ENCODE data around the gene ACSM6.
"Not testable (repeated sequence)": the region's sequence is repeated elsewhere in the genome, so short reads cannot be mapped to it uniquely, and the experiment has no call there.

ACSM6 gene

DNA sequence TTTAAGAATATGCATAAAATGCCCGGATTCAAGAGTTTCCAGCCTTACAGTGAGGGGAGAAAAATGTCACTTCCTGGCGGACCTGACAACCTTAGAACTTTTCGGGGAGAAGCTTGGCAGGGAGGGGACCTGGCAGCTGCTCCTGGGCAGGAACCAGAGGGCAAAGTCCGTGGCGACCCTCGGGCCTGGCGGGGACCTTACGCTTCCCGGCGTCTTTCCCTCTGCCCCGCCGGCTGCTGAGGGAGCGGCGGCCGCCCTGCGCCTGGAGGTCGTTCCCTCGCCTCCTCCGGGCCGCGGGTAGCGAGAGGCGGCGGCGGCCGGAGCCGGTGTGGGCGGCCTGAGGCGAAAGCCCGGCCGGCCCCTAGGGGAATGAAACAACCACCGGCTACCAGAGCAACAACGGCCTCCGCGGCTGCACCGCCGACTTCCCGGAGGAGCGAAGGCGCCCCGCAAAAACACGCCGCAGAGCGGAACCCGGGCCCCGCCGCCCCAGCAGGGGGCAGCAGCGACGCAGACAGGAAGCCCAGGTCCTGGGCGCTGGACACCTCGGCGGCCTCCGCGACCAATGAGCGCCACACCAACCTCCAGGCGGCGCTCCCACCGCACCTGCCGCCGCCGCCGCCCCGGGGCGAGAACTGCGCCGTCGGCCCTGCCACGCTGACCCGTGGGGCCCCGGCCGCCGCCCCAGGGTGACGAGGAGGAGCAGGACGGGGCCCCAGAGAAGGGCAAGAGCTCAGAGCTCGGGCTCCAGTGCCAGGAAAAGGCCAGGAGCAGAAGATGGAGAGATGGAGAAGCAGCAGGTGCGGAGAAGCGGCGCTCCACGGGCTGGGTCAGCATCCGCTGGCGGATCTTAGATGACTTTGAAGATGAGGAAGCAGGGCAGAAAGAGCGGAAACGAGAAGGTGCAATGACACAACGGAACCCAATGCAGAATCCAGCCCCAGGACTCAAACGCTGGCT, 10.5 kb upstream of the ACSM6 start:
- TF ChIP-seq TARDBP (IDR thresholded peaks at IDR 0.05): no peak
- TF ChIP-seq ZNF384 (IDR thresholded peaks at IDR 0.05): no peak
- no peak for TF ChIP-seq NFRKB (IDR thresholded peaks at IDR 0.05)
- no peak for TF ChIP-seq SP1 (IDR thresholded peaks at IDR 0.05)
- TF ChIP-seq FOXM1 (IDR thresholded peaks at IDR 0.05; ENCODE audit: borderline replicate concordance): no peak
- TF ChIP-seq ELF4 (IDR thresholded peaks at IDR 0.05): no peak
- DNase-seq (ENCODE audit: extremely low spot score): peak; percentile 95
- ChIA-PET CTCF (interaction anchor here (1.1 kb wide), 1 partner anchor 181 kb away, joined by 5 read pairs; no protein-coding TSS in a partner anchor), POLR2A (no interaction called here)

DNA sequence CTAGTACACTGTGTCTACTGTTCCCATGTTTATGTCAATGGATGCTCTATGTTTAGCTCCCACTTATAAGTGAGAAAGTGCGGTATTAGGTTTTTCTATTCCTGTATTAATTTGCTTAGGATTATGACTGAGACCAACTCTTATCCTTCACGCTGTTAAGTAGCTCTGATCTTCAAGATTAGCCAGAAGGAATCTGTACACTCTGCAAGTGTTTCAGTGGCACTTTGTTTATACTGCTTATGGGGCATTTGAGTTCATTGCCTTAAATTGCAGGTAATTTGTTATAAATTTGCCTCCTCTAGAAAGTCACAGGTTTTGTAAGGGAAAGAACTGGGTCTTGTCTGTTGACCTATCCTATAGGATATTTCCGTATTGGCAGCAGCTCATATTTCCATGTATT, 6.4 kb upstream of the ACSM6 start:
- no peak for DNase-seq (ENCODE audit: extremely low spot score)
- CTCF ChIA-PET: interaction anchor here (0.7 to 1.3 kb wide), 2 partner anchors 175 to 178 kb away, joined by 3 to 4 read pairs; no protein-coding TSS in a partner anchor
- TF ChIP-seq, protein P1, sequence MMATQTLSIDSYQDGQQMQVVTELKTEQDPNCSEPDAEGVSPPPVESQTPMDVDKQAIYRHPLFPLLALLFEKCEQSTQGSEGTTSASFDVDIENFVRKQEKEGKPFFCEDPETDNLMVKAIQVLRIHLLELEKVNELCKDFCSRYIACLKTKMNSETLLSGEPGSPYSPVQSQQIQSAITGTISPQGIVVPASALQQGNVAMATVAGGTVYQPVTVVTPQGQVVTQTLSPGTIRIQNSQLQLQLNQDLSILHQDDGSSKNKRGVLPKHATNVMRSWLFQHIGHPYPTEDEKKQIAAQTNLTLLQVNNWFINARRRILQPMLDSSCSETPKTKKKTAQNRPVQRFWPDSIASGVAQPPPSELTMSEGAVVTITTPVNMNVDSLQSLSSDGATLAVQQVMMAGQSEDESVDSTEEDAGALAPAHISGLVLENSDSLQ (IDR thresholded peaks at IDR 0.05): no peak
- TF ChIP-seq L3MBTL2 (conservative IDR thresholded peaks at IDR 0.05) (no peak), FOXA1 (IDR thresholded peaks at IDR 0.05) (no peak), LEF1 (IDR thresholded peaks at IDR 0.05; ENCODE audit: borderline replicate concordance) (no peak), HDGF (IDR thresholded peaks at IDR 0.05; ENCODE audit: borderline replicate concordance) (no peak), FOXK2 (IDR thresholded peaks at IDR 0.05) (no peak), BHLHE40 (IDR thresholded peaks at IDR 0.05; ENCODE audit: borderline replicate concordance) (no peak), ELF4 (IDR thresholded peaks at IDR 0.05) (no peak), ARNT (IDR thresholded peaks at IDR 0.05) (no peak)
- POLR2A ChIA-PET: no interaction called here

DNA sequence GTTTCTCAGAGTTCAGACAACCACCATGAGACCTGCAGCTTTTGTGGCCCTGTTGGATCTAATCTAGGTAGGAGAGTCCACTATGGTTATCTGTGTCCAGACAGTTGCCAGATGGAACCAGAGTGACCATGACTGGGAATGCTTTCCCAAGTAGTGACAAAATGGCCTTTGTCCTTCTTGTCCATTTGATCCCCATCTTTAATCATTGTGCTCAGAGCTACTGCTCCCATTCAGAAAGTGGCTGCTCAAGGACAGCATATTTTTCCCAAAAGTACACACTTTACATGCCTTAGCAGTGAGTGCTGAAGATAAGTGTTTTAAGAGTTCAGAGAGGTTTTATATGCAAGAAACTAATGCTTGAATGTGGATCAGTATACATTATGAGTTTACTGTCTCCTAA, 5.4 kb upstream of the ACSM6 start:
- no peak for TF ChIP-seq FOXK2 (IDR thresholded peaks at IDR 0.05)
- TF ChIP-seq ELF4 (IDR thresholded peaks at IDR 0.05): no peak
- TF ChIP-seq, protein P1 (IDR thresholded peaks at IDR 0.05): no peak
- TF ChIP-seq FOXM1 (IDR thresholded peaks at IDR 0.05; ENCODE audit: borderline replicate concordance): no peak
- TF ChIP-seq CTBP1 (IDR thresholded peaks at IDR 0.05; ENCODE audit: borderline replicate concordance): no peak
- TF ChIP-seq L3MBTL2 (conservative IDR thresholded peaks at IDR 0.05): no peak
- no peak for TF ChIP-seq NFRKB (IDR thresholded peaks at IDR 0.05)
- TF ChIP-seq LEF1 (IDR thresholded peaks at IDR 0.05; ENCODE audit: borderline replicate concordance): no peak
- TF ChIP-seq ZNF384 (IDR thresholded peaks at IDR 0.05): no peak
- TF ChIP-seq SP1 (IDR thresholded peaks at IDR 0.05): no peak
- TF ChIP-seq ARNT (IDR thresholded peaks at IDR 0.05): no peak
- POLR2A ChIA-PET: no interaction called here
- CTCF ChIA-PET: interaction anchor here (1.3 kb wide), 1 partner anchor 174 kb away, joined by 3 read pairs; no protein-coding TSS in a partner anchor

DNA sequence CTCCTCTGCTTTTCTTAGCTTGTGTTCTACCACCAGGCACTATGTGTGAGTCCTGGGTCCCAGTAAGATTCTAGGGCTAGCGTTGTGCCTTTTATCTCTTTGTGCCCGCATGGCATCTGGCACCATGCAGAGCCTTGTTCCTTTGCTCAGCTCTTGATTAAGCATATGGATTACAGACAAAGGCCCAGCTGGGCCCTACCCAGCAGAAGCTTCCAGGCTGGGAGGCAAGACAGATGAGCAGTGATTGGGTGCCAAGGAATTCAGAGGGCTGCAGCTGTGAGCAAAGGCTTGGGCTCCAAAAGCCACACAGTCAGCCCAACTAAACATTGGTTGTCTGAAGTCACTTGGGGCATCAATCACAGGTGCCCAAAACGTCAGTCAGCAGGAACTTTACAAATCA, 2.0 kb downstream of the ACSM6 start:
- TF ChIP-seq FOXK2 (IDR thresholded peaks at IDR 0.05) (no peak), SP1 (IDR thresholded peaks at IDR 0.05) (no peak), NFRKB (IDR thresholded peaks at IDR 0.05) (no peak), SUZ12 (IDR thresholded peaks at IDR 0.05) (no peak), LEF1 (IDR thresholded peaks at IDR 0.05; ENCODE audit: borderline replicate concordance) (no peak), HDGF (IDR thresholded peaks at IDR 0.05; ENCODE audit: borderline replicate concordance) (no peak), TARDBP (IDR thresholded peaks at IDR 0.05) (no peak), L3MBTL2 (conservative IDR thresholded peaks at IDR 0.05) (no peak), BHLHE40 (IDR thresholded peaks at IDR 0.05; ENCODE audit: borderline replicate concordance) (no peak)
- TF ChIP-seq, protein P1 (IDR thresholded peaks at IDR 0.05): no peak
- DNase-seq (ENCODE audit: extremely low spot score): no peak
- ChIA-PET POLR2A (no interaction called here), CTCF (no interaction called here)

More for the DNA sequence above, 5.4 kb upstream of the ACSM6 start:
- no peak for DNase-seq (ENCODE audit: extremely low spot score)

DNA sequence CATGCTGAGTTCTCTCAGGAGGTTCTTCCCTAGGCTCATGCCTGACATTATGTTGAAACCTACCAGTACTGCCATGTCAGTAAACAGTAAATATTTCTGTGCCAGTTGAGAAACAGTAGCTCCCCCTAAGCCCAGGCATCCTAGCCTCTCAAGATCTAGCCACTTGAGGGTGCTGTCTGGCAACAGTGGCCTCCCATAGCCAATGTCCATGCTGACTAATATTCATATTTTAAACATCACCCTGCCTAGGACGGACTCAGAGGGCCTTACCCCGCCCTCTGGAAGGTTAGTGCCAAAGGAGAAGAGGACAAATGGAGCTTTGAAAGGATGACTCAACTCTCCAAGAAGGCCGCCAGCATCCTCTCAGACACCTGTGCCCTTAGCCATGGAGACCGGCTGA, 7.7 kb downstream of the ACSM6 start:
- ChIA-PET POLR2A (no interaction called here), CTCF (interaction anchor here (0.6 to 0.9 kb wide), 2 partner anchors 59 to 161 kb away, joined by 3 read pairs; no protein-coding TSS in a partner anchor)
- no peak for DNase-seq (ENCODE audit: extremely low spot score)
- TF ChIP-seq, protein P1 (IDR thresholded peaks at IDR 0.05): no peak
- TF ChIP-seq CTBP1 (IDR thresholded peaks at IDR 0.05; ENCODE audit: borderline replicate concordance) (no peak), FOXA1 (IDR thresholded peaks at IDR 0.05) (no peak), FOXK2 (IDR thresholded peaks at IDR 0.05) (no peak), TARDBP (IDR thresholded peaks at IDR 0.05) (no peak), ELF4 (IDR thresholded peaks at IDR 0.05) (no peak), FOXM1 (IDR thresholded peaks at IDR 0.05; ENCODE audit: borderline replicate concordance) (no peak)

- CTCF ChIA-PET; DNase-seq (ENCODE audit: extremely low spot score); POLR2A ChIA-PET: not testable (repeated sequence)
These were observed 8.8 kb downstream of the ACSM6 start for GRCh38 chr10:95202865-95203264.

All from HEK293T (cell line).